Measurements from ENCODE around the gene PCDHB2.
"Not testable (repeated sequence)": the region's sequence is repeated elsewhere in the genome, so short reads cannot be mapped to it uniquely, and the experiment has no call there.

PCDHB2 gene

DNA sequence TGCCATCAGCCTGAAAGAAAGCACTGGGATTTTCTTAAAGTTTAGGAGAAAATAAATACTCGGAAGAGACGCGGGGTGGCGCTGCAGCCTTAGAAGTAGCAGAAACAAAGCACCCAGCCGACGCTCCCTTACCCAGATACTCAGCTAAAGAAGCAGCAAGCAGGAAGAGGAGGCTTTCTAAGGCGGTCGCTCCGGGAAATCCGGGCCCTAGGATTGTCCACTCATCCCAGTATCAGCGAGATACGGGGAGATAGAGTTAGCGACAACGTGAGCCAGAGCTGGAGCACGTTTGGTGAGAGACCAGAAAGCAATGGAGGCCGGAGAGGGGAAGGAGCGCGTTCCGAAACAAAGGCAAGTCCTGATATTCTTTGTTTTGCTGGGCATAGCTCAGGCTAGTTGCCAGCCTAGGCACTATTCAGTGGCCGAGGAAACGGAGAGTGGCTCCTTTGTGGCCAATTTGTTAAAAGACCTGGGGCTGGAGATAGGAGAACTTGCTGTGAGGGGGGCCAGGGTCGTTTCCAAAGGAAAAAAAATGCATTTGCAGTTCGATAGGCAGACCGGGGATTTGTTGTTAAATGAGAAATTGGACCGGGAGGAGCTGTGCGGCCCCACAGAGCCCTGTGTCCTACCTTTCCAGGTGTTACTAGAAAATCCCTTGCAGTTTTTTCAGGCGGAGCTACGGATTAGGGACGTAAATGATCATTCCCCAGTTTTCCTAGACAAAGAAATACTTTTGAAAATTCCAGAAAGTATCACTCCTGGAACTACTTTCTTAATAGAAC lies at the start of gene PCDHB2:
PCDHB2 (plus strand) TSS at position 135 of the 782 bp plus-strand sequence; CDS start at position 311, 176 bp downstream.
- Histone ChIP-seq H3K4me3 (ENCODE audit: low read depth, low read length) (peak within 1 kb of the TSS; percentile 49; the same call in 1 of the 2 replicates), H3K27me3 (ENCODE audit: insufficient read depth, low read length) (peaks cover 5% of the 10 kb centered on the region; the same call in 1 of the 2 replicates), H3K79me2 (ENCODE audit: control insufficient read depth, insufficient read depth, low read length, unreplicated experiment) (no peaks in the 10 kb centered on the region), H3K4me1 (ENCODE audit: control insufficient read depth, insufficient read depth, low read length, unreplicated experiment) (no peaks in the 10 kb centered on the region), H2AFZ (ENCODE audit: low read length, unreplicated experiment) (no peak within 1 kb of the TSS), H3K36me3 (ENCODE audit: insufficient read depth, low read length) (no peaks in the 10 kb centered on the region), H3K27ac (ENCODE audit: low read depth, low read length) (no peak within 1 kb of the TSS)

DNA sequence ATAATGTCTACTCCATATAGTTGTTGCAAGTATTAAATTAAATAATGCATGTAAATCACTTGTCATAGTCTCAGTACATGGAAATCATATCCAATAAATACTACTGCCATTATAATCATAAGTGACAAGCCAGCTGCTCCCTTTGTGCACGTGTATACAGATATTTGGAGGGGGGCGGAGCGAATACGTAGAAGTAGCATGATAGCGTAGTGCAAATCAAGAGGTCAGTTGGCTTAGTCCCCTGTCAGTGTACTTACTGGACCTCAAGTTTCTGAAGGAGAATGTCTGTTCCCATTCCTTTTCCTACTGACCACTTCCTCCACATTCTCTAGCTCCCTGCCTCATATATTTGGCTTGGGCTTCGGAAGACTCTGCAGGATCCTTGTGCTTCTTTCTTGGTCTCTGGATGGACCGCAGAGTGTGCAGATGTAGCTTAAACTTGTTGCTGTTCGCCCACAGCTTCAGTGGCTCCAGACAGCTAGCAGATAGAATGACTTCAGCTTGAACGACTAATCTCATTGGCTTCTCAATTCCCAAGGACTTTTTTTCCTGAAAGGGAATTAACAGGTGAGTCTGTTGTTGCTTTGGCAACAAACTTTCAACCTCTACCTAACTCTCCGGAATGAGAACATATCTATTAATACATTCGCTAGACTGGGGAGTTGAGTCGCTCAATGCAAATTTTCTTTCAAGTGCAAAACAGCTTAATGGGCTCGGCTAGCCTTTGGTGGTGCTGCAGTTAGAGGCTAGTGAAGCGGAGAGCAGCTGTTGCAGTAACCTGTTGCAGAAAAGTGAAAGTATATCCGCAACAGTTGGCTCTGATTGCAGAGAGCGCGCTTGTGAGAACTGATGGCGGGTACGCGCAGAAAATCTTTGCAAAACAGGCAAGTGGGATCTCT lies 43.5 kb upstream of the PCDHB2 start, which contains the start of gene PCDHB1:
PCDHB1 (plus strand) TSS at position 753 of the 899 bp plus-strand sequence; CDS start at position 850, 97 bp downstream.
- Histone ChIP-seq H3K27ac (ENCODE audit: low read depth, low read length) (no peak within 1 kb of the TSS), H3K79me2 (ENCODE audit: control insufficient read depth, insufficient read depth, low read length, unreplicated experiment) (no peaks in the 10 kb centered on the region), H3K36me3 (ENCODE audit: insufficient read depth, low read length) (no peaks in the 10 kb centered on the region), H3K27me3 (ENCODE audit: insufficient read depth, low read length) (peaks cover 15% of the 10 kb centered on the region; the same call in 1 of the 2 replicates), H3K4me3 (ENCODE audit: low read depth, low read length) (no peak within 1 kb of the TSS), H2AFZ (ENCODE audit: low read length, unreplicated experiment) (peak within 1 kb of the TSS; percentile 14), H3K4me1 (ENCODE audit: control insufficient read depth, insufficient read depth, low read length, unreplicated experiment) (no peaks in the 10 kb centered on the region)

DNA sequence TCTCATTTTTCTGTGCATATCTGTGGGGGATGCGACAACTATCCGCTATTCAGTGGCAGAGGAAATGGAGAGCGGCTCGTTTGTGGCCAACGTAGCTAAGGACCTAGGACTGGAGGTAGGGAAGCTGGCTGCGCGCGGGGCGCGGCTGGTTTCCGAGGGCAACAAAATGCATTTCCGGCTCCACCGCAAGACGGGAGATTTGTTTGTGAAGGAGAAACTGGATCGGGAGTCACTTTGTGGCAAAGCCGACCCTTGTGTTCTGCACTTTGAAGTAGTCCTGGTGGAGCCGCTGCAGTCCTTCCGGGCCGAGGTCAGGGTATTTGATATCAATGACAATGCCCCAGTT lies 42.9 kb upstream of the PCDHB2 start:
- Histone ChIP-seq H2AFZ (ENCODE audit: low read length, unreplicated experiment) (peak overlapping the region; percentile 14), H3K79me2 (ENCODE audit: control insufficient read depth, insufficient read depth, low read length, unreplicated experiment) (no peaks in the 10 kb centered on the region), H3K4me1 (ENCODE audit: control insufficient read depth, insufficient read depth, low read length, unreplicated experiment) (no peaks in the 10 kb centered on the region), H3K4me3 (ENCODE audit: low read depth, low read length) (no peak overlapping the region), H3K36me3 (ENCODE audit: insufficient read depth, low read length) (no peaks in the 10 kb centered on the region), H3K27me3 (ENCODE audit: insufficient read depth, low read length) (peaks cover 15% of the 10 kb centered on the region; the same call in 1 of the 2 replicates), H3K27ac (ENCODE audit: low read depth, low read length) (no peak overlapping the region)

DNA sequence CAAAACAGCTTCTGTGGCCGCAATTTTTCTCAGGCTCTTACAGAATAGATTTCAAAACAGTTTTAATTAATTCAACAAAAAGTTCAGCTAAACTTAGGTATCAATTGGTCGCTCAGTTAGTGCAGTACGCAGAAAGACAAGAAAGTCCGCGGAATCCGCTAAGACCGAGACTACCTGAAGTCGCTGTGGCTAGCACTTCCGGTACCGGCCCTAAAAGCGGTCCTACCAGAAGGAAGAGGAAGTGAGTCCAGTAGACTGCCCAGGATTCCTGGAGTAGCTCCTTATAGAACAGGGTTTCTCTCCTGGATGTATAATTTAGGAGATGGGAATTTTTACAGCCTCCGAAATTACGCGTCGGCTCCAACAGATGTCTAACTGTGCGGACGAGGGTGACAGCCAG lies 16.6 kb upstream of the PCDHB2 start:
- no peak overlapping the region for H3K4me3 ChIP-seq (ENCODE audit: low read depth, low read length)
- no peaks in the 10 kb centered on the region for H3K27me3 ChIP-seq (ENCODE audit: insufficient read depth, low read length)
- no peak overlapping the region for H3K27ac ChIP-seq (ENCODE audit: low read depth, low read length)
- no peaks in the 10 kb centered on the region for H3K79me2 ChIP-seq (ENCODE audit: control insufficient read depth, insufficient read depth, low read length, unreplicated experiment)
- no peak overlapping the region for H2AFZ ChIP-seq (ENCODE audit: low read length, unreplicated experiment)
- H3K4me1 ChIP-seq (ENCODE audit: control insufficient read depth, insufficient read depth, low read length, unreplicated experiment), result no peaks in the 10 kb centered on the region
- no peaks in the 10 kb centered on the region for H3K36me3 ChIP-seq (ENCODE audit: insufficient read depth, low read length)

DNA sequence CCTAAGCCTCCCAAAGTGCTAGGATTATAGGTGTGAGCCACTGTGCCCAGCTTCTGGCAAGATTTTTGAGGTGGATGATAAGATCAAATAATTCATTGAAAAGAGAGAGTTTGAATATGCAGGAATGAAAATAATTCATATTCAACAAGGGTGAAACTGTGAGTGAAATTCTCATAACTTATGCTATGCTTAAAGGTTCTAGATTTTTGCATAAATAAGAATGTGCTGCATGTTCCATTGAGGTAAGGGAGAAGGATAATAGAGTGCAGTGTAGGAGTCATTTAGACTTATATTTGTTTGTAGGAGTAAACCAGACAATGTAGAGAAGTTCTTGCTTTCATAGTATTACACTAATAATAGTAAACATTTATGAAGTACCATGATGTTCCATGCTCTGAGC lies 12.2 kb upstream of the PCDHB2 start:
- H3K79me2 ChIP-seq (ENCODE audit: control insufficient read depth, insufficient read depth, low read length, unreplicated experiment), result no peaks in the 10 kb centered on the region
- no peak overlapping the region for H2AFZ ChIP-seq (ENCODE audit: low read length, unreplicated experiment)
- H3K27me3 ChIP-seq (ENCODE audit: insufficient read depth, low read length), result no peaks in the 10 kb centered on the region
- no peak overlapping the region for H3K4me3 ChIP-seq (ENCODE audit: low read depth, low read length)
- H3K4me1 ChIP-seq (ENCODE audit: control insufficient read depth, insufficient read depth, low read length, unreplicated experiment), result no peaks in the 10 kb centered on the region
- H3K27ac ChIP-seq (ENCODE audit: low read depth, low read length), result no peak overlapping the region
- H3K36me3 ChIP-seq (ENCODE audit: insufficient read depth, low read length), result no peaks in the 10 kb centered on the region

DNA sequence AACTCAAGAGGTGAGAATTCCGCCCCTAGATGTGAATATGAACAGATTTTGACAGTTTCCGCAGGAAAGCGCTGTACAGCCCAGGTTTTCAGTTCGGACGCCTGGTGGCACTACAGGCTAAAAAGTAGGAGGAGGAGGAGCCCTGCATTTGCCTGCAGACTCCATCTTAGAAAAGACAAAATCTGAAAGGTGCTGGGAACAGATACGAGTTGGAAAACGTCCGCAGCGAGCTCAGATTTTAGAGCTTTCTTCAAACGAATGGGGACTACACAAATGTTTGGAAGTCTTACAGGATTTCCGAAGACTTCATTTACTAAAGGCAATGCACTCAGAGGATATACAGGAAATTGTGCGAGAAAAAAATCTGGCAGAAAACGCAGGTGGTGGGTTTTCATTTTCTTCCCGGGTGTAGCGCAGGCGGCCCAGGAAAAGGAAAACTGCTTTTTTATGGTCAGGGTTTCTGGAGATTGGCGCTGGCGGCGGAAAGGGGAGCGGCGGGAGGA lies 9.9 kb upstream of the PCDHB2 start:
- H3K27ac ChIP-seq (ENCODE audit: low read depth, low read length), result no peak overlapping the region
- no peaks in the 10 kb centered on the region for H3K79me2 ChIP-seq (ENCODE audit: control insufficient read depth, insufficient read depth, low read length, unreplicated experiment)
- H3K4me3 ChIP-seq (ENCODE audit: low read depth, low read length), result peak overlapping the region; percentile 28
- H3K27me3 ChIP-seq (ENCODE audit: insufficient read depth, low read length), result no peaks in the 10 kb centered on the region
- no peak overlapping the region for H2AFZ ChIP-seq (ENCODE audit: low read length, unreplicated experiment)
- no peaks in the 10 kb centered on the region for H3K36me3 ChIP-seq (ENCODE audit: insufficient read depth, low read length)
- no peaks in the 10 kb centered on the region for H3K4me1 ChIP-seq (ENCODE audit: control insufficient read depth, insufficient read depth, low read length, unreplicated experiment)

DNA sequence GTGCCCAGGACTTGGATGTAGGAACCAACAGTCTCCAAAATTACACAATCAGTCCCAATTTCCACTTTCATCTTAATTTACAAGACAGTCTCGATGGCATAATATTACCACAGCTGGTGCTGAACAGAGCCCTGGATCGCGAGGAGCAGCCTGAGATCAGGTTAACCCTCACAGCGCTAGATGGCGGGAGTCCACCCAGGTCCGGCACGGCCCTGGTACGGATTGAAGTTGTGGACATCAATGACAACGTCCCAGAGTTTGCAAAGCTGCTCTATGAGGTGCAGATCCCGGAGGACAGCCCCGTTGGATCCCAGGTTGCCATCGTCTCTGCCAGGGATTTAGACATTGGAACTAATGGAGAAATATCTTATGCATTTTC lies 837 bp downstream of the PCDHB2 start:
- H3K79me2 ChIP-seq (ENCODE audit: control insufficient read depth, insufficient read depth, low read length, unreplicated experiment), result no peaks in the 10 kb centered on the region
- H3K27ac ChIP-seq (ENCODE audit: low read depth, low read length), result no peak overlapping the region
- peaks cover 5% of the 10 kb centered on the region; the same call in 1 of the 2 replicates for H3K27me3 ChIP-seq (ENCODE audit: insufficient read depth, low read length)
- no peak overlapping the region for H2AFZ ChIP-seq (ENCODE audit: low read length, unreplicated experiment)
- no peaks in the 10 kb centered on the region for H3K4me1 ChIP-seq (ENCODE audit: control insufficient read depth, insufficient read depth, low read length, unreplicated experiment)
- no peaks in the 10 kb centered on the region for H3K36me3 ChIP-seq (ENCODE audit: insufficient read depth, low read length)
- no peak overlapping the region for H3K4me3 ChIP-seq (ENCODE audit: low read depth, low read length)

DNA sequence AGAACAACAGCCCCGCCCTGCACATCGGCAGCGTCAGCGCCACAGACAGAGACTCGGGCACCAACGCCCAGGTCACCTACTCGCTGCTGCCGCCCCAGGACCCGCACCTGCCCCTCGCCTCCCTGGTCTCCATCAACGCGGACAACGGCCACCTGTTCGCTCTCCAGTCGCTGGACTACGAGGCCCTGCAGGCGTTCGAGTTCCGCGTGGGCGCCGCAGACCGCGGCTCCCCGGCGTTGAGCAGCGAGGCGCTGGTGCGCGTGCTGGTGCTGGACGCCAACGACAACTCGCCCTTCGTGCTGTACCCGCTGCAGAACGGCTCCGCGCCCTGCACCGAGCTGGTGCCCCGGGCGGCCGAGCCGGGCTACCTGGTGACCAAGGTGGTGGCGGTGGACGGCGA lies 1.8 kb downstream of the PCDHB2 start:
- not testable (repeated sequence) for H3K4me1 ChIP-seq (ENCODE audit: control insufficient read depth, insufficient read depth, low read length, unreplicated experiment); H3K27me3 ChIP-seq (ENCODE audit: insufficient read depth, low read length); H3K4me3 ChIP-seq (ENCODE audit: low read depth, low read length); H3K79me2 ChIP-seq (ENCODE audit: control insufficient read depth, insufficient read depth, low read length, unreplicated experiment); H3K27ac ChIP-seq (ENCODE audit: low read depth, low read length); H3K36me3 ChIP-seq (ENCODE audit: insufficient read depth, low read length); H2AFZ ChIP-seq (ENCODE audit: low read length, unreplicated experiment)

GRCh38 chr5:141096586-141096985 lies 2.2 kb downstream of the PCDHB2 start:
- H3K79me2 ChIP-seq (ENCODE audit: control insufficient read depth, insufficient read depth, low read length, unreplicated experiment); H3K4me3 ChIP-seq (ENCODE audit: low read depth, low read length); H3K27ac ChIP-seq (ENCODE audit: low read depth, low read length); H3K36me3 ChIP-seq (ENCODE audit: insufficient read depth, low read length); H3K4me1 ChIP-seq (ENCODE audit: control insufficient read depth, insufficient read depth, low read length, unreplicated experiment); H3K27me3 ChIP-seq (ENCODE audit: insufficient read depth, low read length); H2AFZ ChIP-seq (ENCODE audit: low read length, unreplicated experiment): not testable (repeated sequence)

- H3K27ac ChIP-seq (ENCODE audit: low read depth, low read length), result no peak within 1 kb of the TSS
- H2AFZ ChIP-seq (ENCODE audit: low read length, unreplicated experiment), result no peak within 1 kb of the TSS
- no peaks in the 10 kb centered on the region for H3K36me3 ChIP-seq (ENCODE audit: insufficient read depth, low read length)
- no peaks in the 10 kb centered on the region for H3K79me2 ChIP-seq (ENCODE audit: control insufficient read depth, insufficient read depth, low read length, unreplicated experiment)
- H3K4me3 ChIP-seq (ENCODE audit: low read depth, low read length), result no peak within 1 kb of the TSS
- H3K4me1 ChIP-seq (ENCODE audit: control insufficient read depth, insufficient read depth, low read length, unreplicated experiment), result no peaks in the 10 kb centered on the region
- no peaks in the 10 kb centered on the region for H3K27me3 ChIP-seq (ENCODE audit: insufficient read depth, low read length)
These were observed 5.9 kb downstream of the PCDHB2 start, which contains the start of gene PCDHB3 for GRCh38 chr5:141100243-141100805. Gene PCDHB3 (plus strand): TSS chr5:141100473. CDS start chr5:141100650, 177 bp downstream.

Measured in ACC112 (cell line).